GM19324 (cell line): ENCODE data around the gene FAT2.
"Not testable (repeated sequence)": the region's sequence is repeated elsewhere in the genome, so short reads cannot be mapped to it uniquely, and the experiment has no call there.

Experiments used
- ATAC-seq: cut with Tn5 transposase; IDR thresholded peaks from one replicate; pipeline ENCODE4 v1.9.1; 2021; ENCODE audit warnings: mild to moderate bottlenecking, moderate library complexity; ENCODE audit not compliant: unreplicated experiment, low FRiP score

Gene FAT2

DNA sequence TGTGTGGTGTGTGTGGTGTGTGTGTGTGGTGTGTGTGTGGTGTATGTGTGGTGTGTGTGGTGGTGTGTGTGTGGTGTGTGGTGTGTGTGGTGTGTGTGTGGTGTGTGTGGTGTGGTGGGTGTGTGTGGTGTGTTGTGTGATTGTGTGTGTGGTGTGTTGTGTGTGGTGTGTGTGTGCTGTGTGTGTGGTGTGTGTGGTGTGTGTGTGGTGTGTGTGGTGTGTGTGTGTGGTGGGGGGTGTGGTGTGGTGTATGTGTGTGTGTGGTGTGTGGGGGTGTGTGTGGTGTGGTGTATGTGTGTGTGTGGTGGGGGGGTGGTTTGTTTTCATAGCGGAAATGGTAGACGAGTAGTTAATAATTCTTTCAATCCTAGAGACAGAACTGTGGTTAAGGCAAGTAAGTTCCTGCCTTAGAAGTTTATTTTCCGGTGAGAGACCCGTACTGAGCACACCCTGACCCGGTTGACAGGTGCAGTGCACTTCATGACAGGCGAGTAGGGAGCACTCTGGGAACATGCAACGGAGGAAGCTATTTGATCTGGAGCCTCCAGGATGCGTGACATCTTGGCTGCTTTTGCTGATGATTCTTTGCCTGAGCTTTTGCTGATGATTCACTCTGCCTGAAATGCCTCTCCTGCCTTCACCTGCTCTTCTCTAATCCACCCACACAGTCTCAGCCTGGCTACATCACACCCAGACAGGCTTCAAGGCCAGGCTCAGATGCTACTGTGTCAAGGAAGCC lies 21.7 kb upstream of the FAT2 start:
- peak; percentile 68 for ATAC-seq

DNA sequence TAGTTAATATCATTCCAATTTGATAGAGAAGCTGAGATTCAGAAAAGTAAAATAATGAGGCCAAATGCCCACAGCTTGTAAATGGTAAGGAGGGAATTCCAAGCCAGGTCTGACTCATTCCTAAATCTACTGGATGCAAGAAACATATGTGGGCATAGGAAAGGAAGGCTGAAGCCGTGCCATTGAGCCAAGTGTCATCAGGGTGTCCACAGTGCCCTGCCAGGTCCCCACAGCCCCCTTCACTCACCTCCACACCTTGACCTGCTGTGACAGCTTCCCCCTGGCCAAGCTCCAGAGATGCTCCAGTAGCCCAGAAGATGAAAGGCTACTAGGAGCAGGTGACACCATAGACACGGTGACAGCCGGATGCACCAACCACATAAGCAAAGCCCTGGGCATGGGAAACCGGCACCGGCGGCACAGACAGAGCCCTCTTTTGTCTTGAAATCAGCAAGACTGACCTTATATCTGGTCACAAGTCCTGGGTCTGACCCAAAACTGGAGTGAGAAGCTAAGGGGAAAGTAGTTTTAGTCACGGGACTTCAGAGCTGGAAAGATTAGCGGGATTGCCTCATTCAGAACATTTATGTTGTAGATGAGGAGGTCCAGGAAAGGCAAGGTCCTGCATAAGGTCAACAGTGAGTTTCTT lies 20.1 kb upstream of the FAT2 start:
- ATAC-seq, result no peak

DNA sequence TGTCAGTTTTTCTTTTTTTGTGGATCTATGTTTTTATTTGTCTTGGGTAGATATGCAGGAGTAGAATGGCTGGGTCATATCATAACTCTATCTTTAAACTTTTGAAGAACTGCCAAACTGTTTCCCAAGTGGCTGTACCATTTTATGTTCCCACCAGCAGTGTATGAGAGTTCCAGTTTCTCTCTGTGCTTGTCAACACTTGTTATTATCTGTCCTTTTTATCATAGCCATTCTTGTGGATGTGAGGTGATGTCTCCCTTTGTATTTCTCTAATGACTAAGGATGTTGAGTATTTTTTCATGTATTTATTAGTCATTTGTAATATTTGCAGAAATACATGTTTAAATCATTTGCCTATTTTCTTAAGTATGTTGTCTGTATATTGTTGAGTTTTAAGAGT lies 17.4 kb upstream of the FAT2 start:
- ATAC-seq, result no peak

DNA sequence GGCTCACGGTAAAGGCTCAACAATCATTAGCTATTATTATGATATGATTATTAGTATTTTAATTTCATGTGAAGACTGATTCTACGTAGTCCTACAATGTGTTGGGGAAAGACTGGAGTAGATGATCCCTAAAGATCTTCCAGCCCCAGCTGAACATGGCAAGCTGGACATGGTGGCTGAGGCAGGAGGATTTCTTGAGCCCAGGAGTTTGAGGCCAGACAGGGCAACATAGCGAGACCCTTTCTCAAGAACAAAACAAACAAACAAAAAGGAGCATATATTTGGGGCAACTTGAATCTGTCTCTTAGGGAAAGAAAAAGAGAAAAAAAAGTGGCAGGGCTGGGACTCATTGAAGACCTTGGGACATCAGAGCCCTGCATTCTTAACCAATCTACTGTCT lies 16.2 kb upstream of the FAT2 start:
- no peak for ATAC-seq

DNA sequence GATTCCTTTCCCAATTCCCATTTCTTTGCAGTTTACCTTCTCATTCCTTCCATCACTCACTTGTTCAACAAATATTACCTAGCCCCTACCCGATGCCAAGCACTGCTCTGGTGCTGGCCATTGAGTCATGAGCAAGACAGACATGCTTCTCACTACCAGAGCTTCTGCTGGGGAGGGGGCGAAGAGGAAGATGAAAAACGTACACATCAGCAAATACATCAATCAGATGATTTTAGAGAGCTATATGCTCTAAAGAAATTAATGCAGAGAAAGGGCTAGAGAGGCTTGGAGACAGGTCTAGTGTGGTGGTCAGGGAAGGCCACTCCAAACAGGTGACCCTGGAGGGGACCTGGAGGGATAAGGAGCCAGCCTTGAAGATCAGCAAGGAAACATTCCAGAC lies 14.4 kb upstream of the FAT2 start:
- ATAC-seq, result no peak

DNA sequence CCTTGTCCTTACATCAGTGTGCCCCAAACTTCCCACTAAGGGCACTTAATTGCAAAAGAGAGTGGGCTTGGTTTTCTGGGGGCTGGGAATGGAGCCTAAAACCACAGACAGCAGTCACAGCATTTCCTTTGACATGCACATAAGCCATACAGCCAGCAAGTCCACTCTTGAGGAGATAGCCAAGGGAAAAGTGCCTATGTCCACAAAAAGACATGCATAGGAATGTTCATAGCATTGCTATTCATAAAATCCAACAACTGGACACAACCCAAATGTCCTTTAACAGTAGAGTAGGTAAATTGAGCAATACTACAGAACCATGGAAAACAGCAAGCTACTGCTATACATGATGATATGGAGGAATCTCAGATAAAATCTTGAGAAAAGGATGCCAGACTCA lies 11.7 kb upstream of the FAT2 start:
- ATAC-seq, result no peak

DNA sequence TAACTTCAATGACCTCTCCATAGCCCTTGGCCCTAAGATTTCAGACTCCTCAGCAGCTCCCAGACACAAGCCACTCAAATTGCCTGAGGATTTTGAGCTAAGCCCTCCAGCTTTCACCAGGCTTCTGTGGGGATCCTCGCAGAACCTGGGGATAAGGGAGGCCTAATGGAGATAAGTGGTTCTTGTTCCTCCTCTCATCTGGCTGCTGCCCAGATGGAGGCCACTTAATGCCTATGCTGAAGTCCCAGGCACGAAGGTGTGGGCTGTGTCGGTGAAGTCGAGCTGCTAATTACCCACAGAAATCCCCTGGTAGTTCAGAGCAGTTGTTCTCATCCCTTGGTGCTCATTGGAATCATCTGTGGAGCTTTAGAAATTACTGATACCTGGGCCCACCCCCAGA lies 10.3 kb upstream of the FAT2 start:
- no peak for ATAC-seq

DNA sequence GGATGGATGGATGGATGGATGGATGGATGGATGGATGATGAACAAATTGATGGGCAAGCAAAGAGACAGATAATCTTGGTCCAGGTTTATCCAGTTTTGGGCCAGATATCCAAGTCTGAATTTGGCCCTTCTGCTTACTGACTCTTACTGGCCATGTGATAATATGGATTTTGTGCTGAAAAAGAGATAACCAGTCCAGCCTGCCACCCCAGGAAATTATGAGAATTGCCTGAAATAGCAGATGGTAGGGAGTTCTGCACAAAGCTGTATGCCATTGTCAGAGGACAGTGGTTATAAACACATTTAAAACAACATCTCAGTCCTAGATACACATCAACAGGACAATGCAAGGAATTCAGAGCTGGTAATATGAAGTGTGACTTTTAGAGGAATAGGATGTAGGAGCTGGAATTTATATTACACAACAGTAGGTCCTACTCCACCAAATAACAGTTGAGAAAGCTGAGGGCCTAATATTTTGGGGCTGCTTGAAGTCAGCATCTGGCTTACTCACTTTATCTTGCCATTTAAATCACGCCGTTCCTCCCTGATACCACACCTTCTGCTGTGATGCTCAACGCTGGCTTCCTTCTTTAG lies 9.0 kb upstream of the FAT2 start:
- no peak for ATAC-seq

DNA sequence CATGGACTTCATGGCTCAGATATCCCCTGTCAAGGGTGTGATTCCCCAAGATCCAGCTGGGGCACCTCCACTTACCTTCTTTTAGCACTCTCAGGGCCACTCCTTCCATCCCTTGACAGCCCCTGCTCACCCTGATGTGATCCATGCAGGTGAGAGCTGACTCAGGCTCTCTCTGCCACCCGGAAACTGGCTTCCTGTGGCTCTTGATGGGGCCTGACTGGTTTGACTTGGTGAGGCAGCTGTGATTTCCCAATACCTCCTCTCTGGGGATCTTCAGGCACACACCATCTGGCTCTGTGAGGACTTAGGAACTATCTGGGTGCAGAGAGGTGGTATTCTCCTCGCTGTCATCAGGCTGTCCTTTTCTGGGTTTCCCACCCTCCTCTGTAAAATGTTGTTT lies 7.9 kb upstream of the FAT2 start:
- no peak for ATAC-seq

DNA sequence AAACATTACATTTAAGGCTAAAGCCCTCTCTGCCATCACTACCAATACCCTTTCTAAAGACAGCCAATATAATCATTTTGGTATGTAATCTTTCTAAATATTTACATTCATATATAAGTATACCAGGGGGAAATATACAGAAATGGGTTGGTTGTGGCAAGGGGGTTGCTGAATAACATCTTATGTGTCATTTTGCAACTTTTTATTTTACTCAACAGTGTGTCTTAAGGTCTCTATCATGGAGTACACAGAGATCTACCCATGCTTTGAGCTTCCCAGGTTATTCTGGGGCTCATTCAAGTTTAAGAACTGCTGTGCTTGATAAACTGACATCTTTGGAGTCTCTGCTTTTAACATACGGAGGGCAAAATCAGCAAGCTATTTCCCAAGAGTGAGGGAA lies 7.4 kb upstream of the FAT2 start:
- no peak for ATAC-seq

DNA sequence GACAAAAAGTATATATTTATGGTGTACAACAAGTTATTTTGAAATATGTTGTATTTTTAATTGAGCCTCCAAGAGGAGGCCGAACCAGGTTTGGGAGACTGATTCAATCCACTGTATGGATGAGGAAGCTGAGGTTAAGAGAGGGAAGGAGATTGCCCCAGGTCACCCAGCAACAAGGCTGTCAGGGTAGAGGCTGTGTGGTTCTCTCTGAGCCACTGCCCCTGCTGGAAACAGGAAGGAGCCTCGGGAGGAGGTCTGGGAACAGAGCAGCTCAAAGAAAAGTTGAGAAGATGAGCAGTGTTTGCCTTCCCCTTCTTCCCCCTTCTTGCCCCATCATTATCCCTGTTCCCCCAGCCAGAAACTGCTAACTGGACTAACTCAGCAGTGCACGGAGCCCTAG lies 6.6 kb upstream of the FAT2 start:
- no peak for ATAC-seq

DNA sequence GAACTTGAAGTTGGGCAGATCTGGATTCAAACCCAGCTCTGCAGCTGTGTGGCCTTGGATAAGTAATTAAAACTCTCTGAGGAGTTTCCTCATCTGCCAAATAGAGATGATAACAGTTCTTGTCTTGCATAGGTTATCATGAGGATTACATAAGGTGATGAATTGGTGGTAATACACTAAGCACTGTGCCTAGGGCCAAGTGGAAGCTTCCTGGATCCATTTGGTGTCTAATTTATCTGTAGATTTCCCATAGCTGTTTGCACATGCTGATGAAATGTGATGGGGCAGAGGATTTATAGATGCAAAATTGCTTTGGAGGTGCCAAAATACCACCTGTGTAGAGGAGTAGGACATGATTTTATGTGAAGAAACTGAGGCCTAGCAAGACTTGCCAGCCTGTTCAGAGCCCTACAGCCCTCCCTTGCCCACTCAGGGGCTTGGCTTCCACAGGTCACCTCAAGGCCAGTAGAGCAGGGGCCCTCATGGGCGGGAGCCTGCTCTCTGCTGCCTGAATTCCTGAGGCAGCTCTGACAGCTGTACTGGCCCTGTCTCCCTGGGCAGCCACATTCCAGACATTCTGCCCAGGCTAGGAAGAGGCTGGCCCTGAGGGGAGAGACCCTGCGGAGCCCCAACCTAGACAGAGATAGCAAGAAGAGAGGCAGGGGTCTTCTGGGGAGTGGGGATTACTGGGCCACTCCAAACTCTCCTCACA lies 5.9 kb upstream of the FAT2 start:
- no peak for ATAC-seq

DNA sequence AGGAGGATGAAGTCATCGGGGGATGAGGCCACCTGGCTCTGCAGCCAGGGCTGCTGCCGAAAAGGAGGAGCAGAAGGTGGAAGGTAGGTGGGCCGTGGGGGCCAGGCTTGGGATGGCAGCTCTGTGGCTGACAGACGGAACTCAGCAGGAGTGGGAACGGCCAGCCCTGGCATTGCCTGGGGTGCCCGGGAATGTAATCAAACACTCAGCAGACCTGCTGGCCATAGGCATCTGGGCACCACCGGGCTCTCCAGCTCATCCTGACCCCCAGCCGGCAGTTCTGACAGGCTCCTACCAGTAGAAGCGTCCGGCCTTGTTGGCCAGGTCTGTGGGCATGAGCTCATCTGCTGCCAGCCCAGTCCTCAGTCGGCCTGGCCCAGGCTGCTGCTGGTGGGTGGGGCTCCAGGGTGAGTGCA lies 4.3 kb upstream of the FAT2 start:
- no peak for ATAC-seq

DNA sequence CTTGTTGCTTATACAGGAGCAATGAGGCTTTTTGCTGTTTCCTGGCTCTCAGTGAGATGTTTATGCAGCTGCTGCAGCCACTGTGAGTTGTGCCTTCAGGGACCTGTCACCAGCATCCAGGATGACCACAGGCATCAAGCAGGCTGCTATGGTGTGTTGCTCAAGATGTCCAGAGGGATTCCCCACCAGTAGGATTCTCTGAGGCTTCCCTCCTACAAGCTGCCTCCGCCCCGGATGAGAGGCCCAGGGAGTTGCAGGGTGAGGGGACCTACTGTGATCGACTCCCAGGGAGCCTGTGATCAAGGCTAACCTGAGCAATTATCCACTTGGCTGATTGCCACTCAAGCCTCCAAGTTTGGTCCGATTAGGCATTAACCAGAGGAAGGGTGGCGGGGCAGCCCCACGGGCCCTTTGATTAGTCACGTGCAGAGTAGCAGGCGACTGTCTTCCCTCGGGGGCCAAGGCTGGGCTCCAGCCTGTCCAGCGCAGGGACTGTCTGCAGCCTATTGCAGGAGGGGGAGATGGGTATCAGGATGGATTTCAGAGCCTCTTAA lies 1.8 kb upstream of the FAT2 start:
- peak; percentile 53 for ATAC-seq

DNA sequence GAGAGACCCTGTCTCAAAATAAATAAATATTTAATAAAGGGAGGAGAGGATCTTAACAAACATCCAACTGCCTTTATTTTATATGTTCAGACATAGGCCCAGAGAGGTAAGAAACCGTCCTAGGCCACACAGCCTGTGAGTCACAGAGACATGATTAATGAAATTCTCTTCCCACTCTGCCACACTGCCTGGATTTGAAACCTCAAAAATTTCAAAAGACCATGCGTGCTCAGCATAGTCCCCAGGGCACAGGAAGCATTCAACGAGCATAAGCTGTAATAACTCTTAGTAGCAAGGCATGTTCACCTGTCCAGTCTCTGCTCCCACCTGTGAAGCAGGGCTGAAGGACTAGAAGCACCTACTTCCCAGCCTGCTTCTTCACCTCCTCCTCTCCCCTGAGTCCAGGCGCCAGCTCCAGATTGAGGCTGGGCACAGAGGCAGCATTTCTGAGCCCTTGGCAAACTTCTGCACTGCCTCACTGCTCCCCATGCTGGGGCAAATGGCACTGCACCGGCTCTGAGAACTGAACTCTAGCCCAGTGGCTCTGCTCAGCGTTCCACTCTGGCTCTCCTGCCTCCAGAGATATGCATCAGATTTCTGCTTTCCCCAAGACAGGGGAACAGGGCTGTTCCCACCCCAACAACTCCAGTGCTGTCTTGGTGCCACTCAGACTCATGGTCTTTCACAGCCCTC lies 1.1 kb downstream of the FAT2 start:
- ATAC-seq, result no peak

DNA sequence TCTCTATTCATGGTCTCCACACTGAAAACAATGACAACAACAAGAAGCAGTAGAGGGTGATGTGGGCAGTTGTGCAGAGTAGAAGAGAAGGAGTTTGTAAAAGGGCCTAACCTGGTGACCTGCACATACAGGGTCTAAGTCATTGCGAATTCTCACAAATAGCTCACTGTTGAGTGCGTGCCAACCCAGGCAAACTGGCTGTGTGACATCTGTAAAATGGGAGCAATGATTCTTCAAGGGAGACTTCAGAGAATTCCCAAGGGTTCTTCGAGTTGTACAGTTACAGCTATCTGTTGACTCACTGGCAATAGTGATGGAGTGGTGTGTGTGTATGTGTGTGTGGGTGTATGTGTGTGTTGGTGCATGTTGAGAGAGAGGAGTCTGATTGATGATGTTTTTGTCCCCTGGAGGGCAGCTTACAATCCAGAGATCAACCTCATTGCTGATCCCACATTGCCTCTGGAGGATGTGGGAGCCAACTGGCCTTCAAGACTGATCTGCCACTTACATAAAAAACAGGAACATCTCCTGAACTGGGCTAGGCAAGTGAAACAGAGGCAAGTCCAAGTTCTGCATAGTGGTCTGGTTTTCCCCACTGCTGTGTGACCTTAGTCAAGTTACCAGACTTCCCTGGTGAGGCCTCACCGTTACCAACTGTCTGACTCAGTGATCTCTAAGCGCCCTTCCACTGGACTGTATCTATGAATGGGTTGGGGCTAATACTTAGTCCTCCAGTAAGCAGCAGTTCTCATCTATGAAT lies 3.2 kb downstream of the FAT2 start:
- ATAC-seq, result no peak

DNA sequence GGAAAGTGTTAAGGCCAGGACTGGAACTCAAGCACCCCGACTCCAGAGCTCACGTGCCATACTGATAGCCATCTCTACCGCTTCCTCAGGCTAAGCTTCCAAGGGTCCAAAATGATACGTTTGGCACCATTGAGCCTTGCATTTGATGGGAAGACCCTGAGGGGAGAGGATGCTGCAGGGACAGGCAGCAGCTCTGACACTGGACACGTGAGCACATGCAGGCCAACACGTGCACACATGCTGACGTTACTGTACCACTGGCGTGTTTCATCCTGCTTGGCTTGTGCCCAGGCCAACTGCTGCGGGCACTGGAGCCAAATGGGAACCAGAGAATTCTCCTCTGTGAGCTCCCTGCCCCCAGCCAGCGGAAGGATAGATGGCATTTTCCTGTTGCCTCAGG lies 5.2 kb downstream of the FAT2 start:
- no peak for ATAC-seq

DNA sequence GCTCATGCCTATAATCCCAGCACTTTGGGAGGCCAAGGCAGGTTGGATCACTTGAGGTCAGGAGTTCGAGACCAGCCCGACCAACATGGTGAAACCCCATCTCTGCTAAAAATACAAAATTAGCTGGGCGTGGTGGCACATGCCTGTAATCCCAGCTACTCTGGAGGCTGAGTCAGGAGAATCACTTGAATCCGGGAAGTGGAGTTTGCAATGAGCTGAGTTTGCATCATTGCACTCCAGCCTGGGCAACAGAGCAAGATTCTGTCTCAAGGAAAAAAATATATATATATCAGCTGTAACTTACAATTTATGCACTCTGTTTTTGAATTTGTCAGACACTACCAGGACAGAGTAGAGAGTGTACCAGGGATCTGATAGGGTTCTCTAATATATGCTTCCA lies 5.8 kb downstream of the FAT2 start:
- not testable (repeated sequence) for ATAC-seq

DNA sequence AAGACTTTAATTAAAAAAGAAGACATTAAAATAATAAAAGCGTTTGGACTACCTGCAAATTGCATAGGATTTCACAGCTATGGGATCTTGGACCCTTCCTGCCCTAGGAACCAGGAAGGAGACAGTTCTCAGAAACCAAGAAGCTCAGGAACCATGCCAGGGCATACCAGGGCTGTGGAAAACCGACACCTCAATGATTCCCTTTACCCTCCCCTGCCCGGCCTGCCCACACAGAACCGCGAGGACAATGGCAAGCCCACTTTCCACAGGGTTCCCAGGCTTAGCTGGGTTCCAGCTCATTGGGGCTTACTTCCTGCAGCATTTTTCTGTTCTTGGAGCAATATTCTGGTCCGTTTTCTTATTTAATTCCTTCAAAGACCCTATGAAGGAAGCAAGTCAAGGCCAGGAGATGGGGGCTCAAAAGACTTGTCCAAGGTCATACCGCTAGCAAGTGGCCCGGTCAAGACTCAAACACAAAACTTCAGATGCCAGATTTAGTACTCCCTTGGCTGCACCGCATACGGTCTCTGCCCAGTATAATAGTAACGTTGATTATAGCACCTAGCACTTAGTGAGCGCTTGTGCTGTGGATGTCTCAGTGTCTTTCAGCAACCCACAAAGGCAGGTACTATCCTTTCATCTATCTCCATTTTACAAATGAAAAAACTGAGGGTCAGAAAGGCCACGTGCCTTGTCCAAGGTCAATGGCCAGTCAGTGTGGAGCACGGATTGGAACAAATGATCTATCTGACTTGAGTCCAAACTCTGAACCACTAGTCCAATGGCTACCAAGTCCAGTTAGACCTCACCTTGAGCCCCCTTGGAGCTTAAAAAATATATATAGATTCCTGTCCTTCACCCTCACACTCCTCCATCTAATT lies 6.8 kb downstream of the FAT2 start:
- no peak for ATAC-seq
